Bronchial epithelial cell (primary cell): Measurements from ENCODE around the gene RASA4. TPM values are rescaled to one million over a fixed set of nuclear protein-coding genes. Genes with fewer than 3 reads are reported as not detected.
"Not testable (repeated sequence)": the region's sequence is repeated elsewhere in the genome, so short reads cannot be mapped to it uniquely, and the experiment has no call there.

ENCODE experiments used
- DNase-seq: peaks from one replicate; pipeline ENCODE4 v3.0.0-alpha.2; 2010; ENCODE audit warnings: low read depth
- FAIRE-seq: peaks from 2 replicates; lab custom pipeline; 2011; peaks lifted over from hg19 to GRCh38; lab: Jason Lieb, UNC
- H3K27me3 ChIP-seq: 2 replicates; pipeline ENCODE4 v1.5.1; 2011; ENCODE audit warnings: low read length; ENCODE audit not compliant: control insufficient read depth, insufficient read depth
- H3K36me3 ChIP-seq: 2 replicates; pipeline ENCODE4 v1.5.1; 2011; ENCODE audit warnings: low read length; ENCODE audit not compliant: control insufficient read depth, insufficient read depth
- H3K4me3 ChIP-seq: 2 replicates; pipeline ENCODE4 v1.5.1; 2011; ENCODE audit warnings: mild to moderate bottlenecking, low read depth, low read length, control low read depth
- total RNA-seq: library from RNA; depleted of rRNA; stranded (reverse); fragments of >200 nt; gene quantifications from 2 replicates; pipeline ENCODE4 v1.2.1, GENCODE V29; 2014

RASA4 gene
- total RNA-seq, 1 donor from 2014 or later: 2.4 TPM

DNA sequence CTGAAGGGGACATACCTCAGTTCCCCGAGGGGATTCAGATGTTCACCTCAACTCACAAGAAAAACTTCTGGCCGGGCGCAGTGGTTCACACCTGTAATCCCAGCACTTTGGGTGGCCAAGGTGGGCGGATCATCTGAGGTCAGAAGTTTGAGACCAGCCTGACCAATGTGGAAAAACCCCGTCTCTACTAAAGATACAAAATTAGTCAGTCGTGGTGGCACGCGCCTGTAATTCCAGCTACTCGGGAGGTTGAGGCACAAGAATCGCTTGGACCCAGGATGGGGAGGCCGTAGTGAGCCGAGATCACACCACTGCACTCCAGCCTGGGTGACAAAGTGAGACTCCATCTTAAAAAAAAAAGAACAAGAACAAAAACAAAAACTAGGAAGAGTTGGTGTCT lies 71.3 kb downstream of the RASA4 start:
- H3K27me3 ChIP-seq, H3K4me3 ChIP-seq, FAIRE-seq, DNase-seq, H3K36me3 ChIP-seq: not testable (repeated sequence)

DNA sequence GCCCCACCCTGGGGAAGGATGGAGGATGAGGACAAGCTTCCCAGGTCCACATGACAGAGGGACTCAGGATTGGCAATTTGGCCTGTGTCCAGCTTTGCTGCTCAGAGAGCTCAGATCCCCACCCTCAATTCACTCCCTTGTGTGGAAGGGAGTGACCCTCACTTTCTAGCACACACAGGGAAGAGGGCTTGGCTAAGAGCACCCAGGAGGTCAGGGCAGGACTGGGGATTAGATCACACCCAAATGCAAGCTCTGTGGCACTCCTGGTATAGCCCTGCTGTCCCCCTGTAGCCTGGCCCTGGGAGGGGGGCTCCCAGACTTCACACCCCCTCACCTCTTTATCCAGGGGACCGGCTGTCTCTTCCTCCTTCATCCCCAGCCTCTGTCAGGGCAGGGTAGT lies 72.2 kb downstream of the RASA4 start:
- not testable (repeated sequence) for H3K27me3 ChIP-seq, H3K36me3 ChIP-seq, DNase-seq, FAIRE-seq, H3K4me3 ChIP-seq

DNA sequence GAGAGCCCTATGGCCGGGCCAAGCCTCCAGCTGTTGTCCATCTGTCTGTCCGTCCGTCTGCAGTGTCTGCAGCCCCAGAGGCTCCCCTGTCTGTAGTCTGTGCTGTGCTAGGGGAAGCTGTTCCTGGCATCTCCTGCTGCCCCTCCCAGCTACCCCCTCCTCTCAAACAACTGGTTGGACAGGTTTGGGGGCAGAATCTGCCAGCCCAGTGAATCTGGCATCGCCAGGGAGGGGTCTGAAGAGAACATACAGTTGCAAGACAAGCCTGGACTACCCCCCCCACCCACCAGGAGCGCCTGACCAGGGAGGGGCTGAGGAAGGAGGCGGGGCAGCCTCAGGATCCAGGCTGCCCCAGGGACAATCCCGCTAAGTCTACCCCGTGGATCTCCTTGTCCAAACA lies 73.0 kb downstream of the RASA4 start, which contains the start of gene UPK3BL2:
UPK3BL2 (minus strand) TSS at position 101 of the 400 bp plus-strand sequence; CDS start at position 41, 60 bp downstream.
- H3K4me3 ChIP-seq, DNase-seq, H3K27me3 ChIP-seq, FAIRE-seq, H3K36me3 ChIP-seq: not testable (repeated sequence)

DNA sequence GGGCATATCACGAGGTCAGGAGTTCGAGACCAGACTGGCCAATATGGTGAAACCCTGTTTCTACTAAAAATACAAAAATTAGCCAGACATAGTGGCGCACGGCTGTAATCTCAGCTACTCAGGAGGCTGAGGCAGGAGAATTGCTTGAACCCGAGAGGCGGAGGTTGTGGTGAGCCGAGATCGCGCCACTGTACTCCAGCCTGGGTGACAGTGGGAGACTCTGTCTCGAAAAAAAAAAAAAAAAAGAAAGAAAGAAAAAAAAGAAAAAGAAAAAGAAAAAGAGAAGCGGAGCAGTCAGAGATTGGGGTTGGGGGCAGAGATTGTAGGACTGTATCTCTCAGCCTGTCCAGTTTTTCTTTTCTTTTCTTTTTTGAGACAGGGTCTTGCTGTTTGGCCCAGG lies 73.8 kb downstream of the RASA4 start:
- H3K36me3 ChIP-seq, DNase-seq, FAIRE-seq, H3K4me3 ChIP-seq, H3K27me3 ChIP-seq: not testable (repeated sequence)

DNA sequence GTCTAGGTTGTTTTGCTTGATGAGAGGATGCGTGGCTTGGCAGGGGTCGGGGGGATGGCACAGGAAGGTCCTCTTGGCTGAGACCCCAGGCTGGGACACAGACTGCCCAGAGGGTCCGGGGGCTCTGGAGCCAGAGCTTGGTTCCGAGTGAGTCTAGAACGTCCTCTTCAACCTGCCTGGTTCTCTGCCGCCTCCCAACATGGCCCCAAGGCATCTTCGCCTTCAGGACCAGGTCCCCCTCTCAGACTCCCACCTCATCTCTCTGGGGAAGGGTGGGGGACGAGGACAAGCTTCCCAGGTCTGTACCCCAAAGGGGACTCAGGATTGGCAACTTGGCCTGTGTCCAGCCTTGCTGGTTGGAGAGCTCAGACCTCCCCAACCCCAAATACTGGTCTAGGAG lies 74.5 kb downstream of the RASA4 start:
- H3K4me3 ChIP-seq, FAIRE-seq, H3K27me3 ChIP-seq, H3K36me3 ChIP-seq, DNase-seq: not testable (repeated sequence)

DNA sequence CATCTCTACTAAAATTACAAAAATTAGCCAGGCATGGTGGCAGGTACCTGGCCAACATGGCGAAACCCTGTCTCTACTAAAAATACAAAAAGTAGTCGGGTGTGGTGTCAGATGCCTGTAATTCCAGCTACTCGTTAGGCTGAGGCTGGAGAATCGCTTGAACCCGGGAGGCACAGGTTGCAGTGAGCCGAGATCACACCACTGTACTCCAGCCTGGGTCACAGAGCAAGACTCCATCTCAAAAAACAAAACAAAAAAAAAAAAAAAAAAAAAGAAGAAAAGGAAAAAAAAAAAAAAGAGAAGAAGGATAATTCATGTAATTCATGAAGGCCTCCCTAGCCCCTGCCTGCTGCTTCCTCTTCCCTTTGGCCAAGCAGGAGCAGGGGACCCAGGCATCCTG lies 76.0 kb downstream of the RASA4 start:
- FAIRE-seq, DNase-seq, H3K36me3 ChIP-seq: not testable (repeated sequence)

DNA sequence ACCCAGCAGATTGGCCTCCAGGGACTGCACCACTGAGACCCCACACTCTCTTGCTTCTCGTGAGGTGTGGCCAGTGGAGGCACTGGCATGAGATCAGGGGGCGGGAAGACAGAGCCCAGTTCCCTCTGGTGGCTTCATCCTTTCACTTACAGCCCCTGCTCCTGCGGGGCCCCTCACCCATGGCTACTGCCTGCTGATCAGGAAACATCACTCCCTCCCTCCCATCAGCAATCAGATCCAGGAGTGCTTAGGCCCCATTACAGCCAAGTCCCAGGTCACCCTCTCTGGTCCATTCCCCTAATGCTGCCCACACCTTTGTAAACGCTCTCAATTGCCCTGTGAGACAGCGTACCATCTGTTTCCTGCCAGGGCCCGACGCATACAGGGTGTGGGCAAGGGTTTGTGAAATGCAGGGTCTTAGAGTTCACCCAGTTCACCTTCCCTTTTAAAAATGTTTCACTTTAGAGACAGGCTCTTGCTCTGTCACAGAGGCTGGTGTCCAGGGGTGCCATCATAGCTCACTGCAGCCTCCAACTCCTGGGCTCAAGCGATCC lies 81.4 kb downstream of the RASA4 start:
- H3K36me3 ChIP-seq, H3K27me3 ChIP-seq, FAIRE-seq, H3K4me3 ChIP-seq, DNase-seq: not testable (repeated sequence)

More for the DNA sequence above, 76.0 kb downstream of the RASA4 start:
- not testable (repeated sequence) for H3K27me3 ChIP-seq, H3K4me3 ChIP-seq

DNA sequence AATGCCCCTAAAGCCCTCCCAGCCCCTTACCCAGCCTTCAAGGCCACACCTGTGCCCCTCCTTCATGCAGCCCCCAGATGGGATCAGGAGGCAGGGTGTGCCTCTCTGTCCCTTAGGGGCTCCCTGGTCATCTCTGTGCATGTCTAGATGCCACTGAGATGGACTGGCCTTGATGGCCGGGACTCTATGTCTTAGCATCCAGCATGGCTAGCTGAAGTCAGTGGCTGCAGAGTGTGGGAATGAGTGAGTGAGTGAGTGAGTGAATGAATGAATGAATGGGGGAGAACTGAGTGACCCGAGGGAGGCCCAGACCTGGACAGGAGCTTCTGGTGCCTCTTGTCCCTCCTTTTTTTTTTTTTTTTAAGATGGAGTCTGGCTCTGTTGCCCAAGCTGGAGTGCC lies 84.4 kb downstream of the RASA4 start:
- not testable (repeated sequence) for H3K27me3 ChIP-seq, H3K4me3 ChIP-seq, H3K36me3 ChIP-seq, FAIRE-seq, DNase-seq

DNA sequence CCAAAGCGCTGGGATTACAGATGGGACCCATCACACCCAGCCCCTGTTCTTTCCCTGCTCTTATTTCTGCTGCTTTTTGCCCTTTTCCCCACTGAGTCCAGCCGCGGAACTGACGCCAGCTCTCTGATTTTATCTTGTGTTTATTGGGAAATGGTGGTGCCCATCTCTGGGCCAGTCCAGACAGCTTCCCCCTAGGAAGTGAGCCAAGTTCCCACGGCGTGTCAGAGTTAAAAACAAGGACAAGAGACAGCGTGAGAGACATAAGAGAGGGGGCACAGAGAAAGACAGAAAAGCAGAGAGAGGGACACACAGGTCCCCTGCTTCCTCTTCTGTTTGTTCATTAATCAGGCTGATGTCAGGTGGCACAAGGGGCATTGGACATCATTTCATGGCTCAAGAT lies 85.0 kb downstream of the RASA4 start:
- not testable (repeated sequence) for H3K27me3 ChIP-seq, H3K4me3 ChIP-seq, FAIRE-seq, DNase-seq, H3K36me3 ChIP-seq

DNA sequence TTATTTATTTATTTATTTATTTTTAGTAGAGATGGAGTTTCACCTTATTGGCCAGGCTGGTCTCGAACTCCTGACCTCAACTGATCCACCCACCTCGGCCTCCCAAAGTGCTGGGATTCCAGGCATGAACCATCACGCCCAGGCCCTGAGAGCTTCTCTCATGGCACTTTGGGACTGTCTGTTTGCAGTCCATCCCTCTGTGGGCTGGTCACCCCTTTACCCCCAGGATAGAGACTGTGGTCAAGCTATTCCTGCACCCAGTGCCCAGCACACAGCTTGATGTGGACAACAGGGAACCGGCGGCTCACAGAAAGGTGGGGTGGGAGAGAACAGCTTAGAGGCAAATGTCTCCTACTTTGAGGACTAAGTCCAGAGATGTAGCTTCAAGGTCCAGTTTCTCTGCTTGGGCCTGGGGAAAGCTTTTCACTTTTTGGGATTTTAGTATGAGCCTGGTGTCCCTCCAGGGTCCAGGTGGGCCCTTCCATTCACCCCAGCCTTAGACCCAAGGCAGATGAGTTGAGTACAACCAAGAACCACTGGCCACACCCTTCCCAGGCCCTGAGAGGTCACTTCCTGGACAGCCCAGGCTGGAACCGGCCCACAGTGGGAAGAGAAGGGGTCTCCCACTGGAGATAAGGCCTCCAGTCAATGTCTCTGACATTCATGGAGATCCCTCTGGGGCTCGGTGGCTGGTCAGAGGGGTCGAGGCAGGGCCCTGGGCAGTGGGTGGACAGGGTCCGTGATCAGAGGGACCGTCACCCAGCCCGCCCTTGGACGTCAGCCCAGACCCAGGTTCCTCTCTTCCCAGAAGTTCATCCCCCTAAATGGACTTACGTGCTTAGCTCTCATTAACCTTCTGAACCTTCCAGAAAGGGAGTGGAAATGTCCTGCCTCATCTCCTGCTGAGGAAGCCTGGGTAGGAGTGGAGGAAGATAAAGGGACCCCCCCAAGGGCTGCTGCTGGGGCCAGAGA lies 88.4 kb downstream of the RASA4 start:
- not testable (repeated sequence) for FAIRE-seq, DNase-seq, H3K27me3 ChIP-seq, H3K4me3 ChIP-seq, H3K36me3 ChIP-seq

DNA sequence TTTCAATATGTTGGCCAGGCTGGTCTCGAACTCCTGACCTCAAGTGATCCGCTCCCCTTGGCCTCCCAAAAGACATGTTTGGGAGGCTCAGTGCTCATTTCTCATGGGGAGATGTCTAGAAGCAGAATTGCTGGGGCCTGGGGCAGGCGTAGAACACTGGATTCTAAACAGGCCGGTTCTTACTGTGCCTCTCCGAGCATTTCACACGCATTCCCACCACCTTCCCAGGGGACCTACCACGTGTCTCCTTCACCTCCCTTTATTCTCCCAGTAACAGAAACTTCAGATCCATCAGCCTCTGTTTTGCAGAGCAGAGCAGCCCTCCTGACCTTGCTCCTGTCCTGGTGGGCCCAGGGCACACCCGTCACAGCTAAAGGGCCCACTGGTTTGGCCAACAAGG lies 89.4 kb downstream of the RASA4 start:
- H3K36me3 ChIP-seq, H3K27me3 ChIP-seq, DNase-seq, FAIRE-seq, H3K4me3 ChIP-seq: not testable (repeated sequence)

DNA sequence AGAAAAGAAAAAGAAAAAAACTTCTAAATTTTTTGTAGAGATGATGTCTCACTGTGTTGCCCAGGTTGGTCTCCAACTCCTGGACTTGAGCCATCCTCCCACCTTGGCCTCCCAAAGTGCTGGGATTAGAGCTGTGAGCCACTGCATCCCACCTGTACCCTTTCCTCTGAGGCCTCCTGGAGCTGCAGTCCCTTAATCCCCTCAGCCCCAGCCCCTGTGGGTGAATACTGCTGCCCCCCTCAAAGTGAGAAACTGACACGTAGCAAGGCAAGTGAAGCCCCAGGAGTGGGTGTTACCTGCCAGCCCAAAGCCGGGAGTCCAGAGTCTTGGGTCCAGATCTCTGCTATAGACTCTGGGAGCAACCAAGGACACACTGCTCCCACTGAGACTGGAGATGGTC lies 91.8 kb downstream of the RASA4 start:
- not testable (repeated sequence) for FAIRE-seq, H3K4me3 ChIP-seq, H3K27me3 ChIP-seq, H3K36me3 ChIP-seq, DNase-seq
